ENCODE results near the gene GPC1. TPM values are rescaled to one million over a fixed set of nuclear protein-coding genes. Genes with fewer than 3 reads are reported as not detected.

Gene GPC1
- total and polyA plus RNA-seq, 2 of the 4 experiments (the other 2 are of a cell fraction): 16.0 to 211 TPM

- Histone ChIP-seq H3K4me2 (ENCODE audit: low read depth, low read length) (no peak overlapping the region), H3K4ac (ENCODE audit: low read depth, low read length) (no peak overlapping the region), H2BK120ac (ENCODE audit: low read depth, low read length) (no peak overlapping the region), H3K9me3 (ENCODE audit: control insufficient read depth, insufficient read depth, low read length) (peaks cover 2% of the 10 kb centered on the region; the same call in 1 of the 2 replicates), H3K9me1 (ENCODE audit: insufficient read depth, low read length) (peaks cover 3% of the 10 kb centered on the region; the same call in 1 of the 2 replicates), H4K91ac (ENCODE audit: insufficient read depth, low read depth, low read length) (no peak overlapping the region), H3K4me3 (ENCODE audit: insufficient read depth, low read depth, low read length) (no peak overlapping the region), H3K27ac (ENCODE audit: insufficient read depth, low read length) (no peak overlapping the region), H4K8ac (ENCODE audit: low read depth in 2 of 2, low read length in 2 of 2) (no peak overlapping the region), H2BK5ac (ENCODE audit: low read depth, low read length, poor library complexity, severe bottlenecking) (no peak overlapping the region), H2BK20ac (ENCODE audit: low read depth, low read length) (no peak overlapping the region), H3K23ac (ENCODE audit: low read depth, low read length) (no peak overlapping the region), H2AK9ac (replicated peaks; ENCODE audit: low read depth, low read length, poor library complexity) (no peak overlapping the region), H3K36me3 (ENCODE audit: control insufficient read depth, insufficient read depth, low read length) (no peaks in the 10 kb centered on the region), H3K79me1 (ENCODE audit: low read depth in 1 of 2, low read length in 2 of 2) (no peaks in the 10 kb centered on the region), H3K18ac (ENCODE audit: low read depth, low read length) (no peak overlapping the region), H3K56ac (ENCODE audit: extremely low read depth, insufficient read depth, low read length) (no peak overlapping the region), H3K4me1 (ENCODE audit: control insufficient read depth, insufficient read depth, low read length) (no peaks in the 10 kb centered on the region), H3K9ac (ENCODE audit: low read depth, low read length) (no peak overlapping the region), H2AK5ac (ENCODE audit: low read depth, low read length) (no peak overlapping the region), H3K27me3 (ENCODE audit: control insufficient read depth, insufficient read depth, low read length) (no peaks in the 10 kb centered on the region), H2AFZ (replicated peaks; ENCODE audit: low read length, poor library complexity) (no peak overlapping the region), H4K5ac (ENCODE audit: low read depth, low read length) (no peak overlapping the region), H3K14ac (replicated peaks; ENCODE audit: low read depth, low read length) (no peak overlapping the region), H4K20me1 (ENCODE audit: insufficient read depth, low read length) (no peaks in the 10 kb centered on the region), H2BK15ac (ENCODE audit: low read depth, low read length) (no peak overlapping the region)
- TF ChIP-seq, protein P1, sequence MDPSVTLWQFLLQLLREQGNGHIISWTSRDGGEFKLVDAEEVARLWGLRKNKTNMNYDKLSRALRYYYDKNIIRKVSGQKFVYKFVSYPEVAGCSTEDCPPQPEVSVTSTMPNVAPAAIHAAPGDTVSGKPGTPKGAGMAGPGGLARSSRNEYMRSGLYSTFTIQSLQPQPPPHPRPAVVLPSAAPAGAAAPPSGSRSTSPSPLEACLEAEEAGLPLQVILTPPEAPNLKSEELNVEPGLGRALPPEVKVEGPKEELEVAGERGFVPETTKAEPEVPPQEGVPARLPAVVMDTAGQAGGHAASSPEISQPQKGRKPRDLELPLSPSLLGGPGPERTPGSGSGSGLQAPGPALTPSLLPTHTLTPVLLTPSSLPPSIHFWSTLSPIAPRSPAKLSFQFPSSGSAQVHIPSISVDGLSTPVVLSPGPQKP (IDR thresholded peaks at IDR 0.05; ENCODE audit: borderline replicate concordance, low read depth, low read length): no peak
- TF ChIP-seq NFE2L2 (IDR thresholded peaks at IDR 0.05; ENCODE audit: low read depth, low read length) (no peak), RFX5 (IDR thresholded peaks at IDR 0.05; ENCODE audit: low read depth, low read length) (no peak), USF2 (IDR thresholded peaks at IDR 0.05; ENCODE audit: low read depth, low read length) (no peak), RAD21 (IDR thresholded peaks at IDR 0.05; ENCODE audit: low read length) (no peak), SMC3 (IDR thresholded peaks at IDR 0.05; ENCODE audit: low read depth, low read length) (no peak), MXI1 (IDR thresholded peaks at IDR 0.05; ENCODE audit: borderline replicate concordance, low read depth, low read length) (no peak), CHD1 (IDR thresholded peaks at IDR 0.05; ENCODE audit: low read depth, low read length) (no peak), CTCF (conservative IDR thresholded peaks at IDR 0.05; ENCODE audit: low read depth, low read length) (no peak), MAFK (IDR thresholded peaks at IDR 0.05; ENCODE audit: low read depth, low read length) (no peak), POLR2A (IDR thresholded peaks at IDR 0.05; ENCODE audit: low read depth, low read length) (no peak), FOS (IDR thresholded peaks at IDR 0.05; ENCODE audit: low read depth, low read length) (no peak), BHLHE40 (IDR thresholded peaks at IDR 0.05; ENCODE audit: low read depth, low read length) (no peak)
- dilution Hi-C loops (cut with HindIII; ENCODE audit: low sequenced_read_pairs, unreplicated experiment) (no loop called here), intact Hi-C loops (cut with micrococcal nuclease) (no loop called here), in situ Hi-C loops (cut with MboI; ENCODE audit: low sequenced_read_pairs) (no loop called here)
- DNase-seq: no peak
- WGBS, 2 experiments (ENCODE audit: extremely low coverage in 2 of 2, insufficient read length in 1 of 2): no CpG with 5 or more reads among the region's 2 CpGs
- POLR2A ChIA-PET (ENCODE audit: unreplicated experiment): no interaction called here
- CTCF ChIA-PET: no interaction called here
- ATAC-seq (ENCODE audit: low read depth): no peak
- BruUV-seq (replicated peaks): no TSS peak
These were observed 56.0 kb downstream of the GPC1 start for GRCh38 chr2:240491483-240491882.
